Tibial nerve (tissue), 4 donors: ENCODE measurements around the gene FIP1L1.

Experiments used
- CTCF ChIP-seq, 5 experiments: fragments of 200-600 bp in 3 of 5; fragments of 450-650 bp in 2 of 5; sonication (generic) in 3 of 5; IDR thresholded peaks; one replicate each; pipeline ENCODE4 v1.5.1; 2016 to 2019; ENCODE audit warnings: antibody characterized with exemption in 5 of 5, mild to moderate bottlenecking in 3 of 5, moderate library complexity in 2 of 5
- EP300 ChIP-seq, 2 donors: sonication (generic); formaldehyde crosslinking; IDR thresholded peaks; one replicate each; pipeline ENCODE4 v1.6.1; 2017; ENCODE audit warnings: antibody characterized with exemption in 2 of 2, mild to moderate bottlenecking in 1 of 2
- POLR2A ChIP-seq, 2 donors: fragments of 450-650 bp; IDR thresholded peaks; one replicate each; pipeline ENCODE4 v1.6.1; 2017; ENCODE audit warnings: antibody characterized with exemption in 2 of 2, mild to moderate bottlenecking in 2 of 2, moderate library complexity in 2 of 2

DNA sequence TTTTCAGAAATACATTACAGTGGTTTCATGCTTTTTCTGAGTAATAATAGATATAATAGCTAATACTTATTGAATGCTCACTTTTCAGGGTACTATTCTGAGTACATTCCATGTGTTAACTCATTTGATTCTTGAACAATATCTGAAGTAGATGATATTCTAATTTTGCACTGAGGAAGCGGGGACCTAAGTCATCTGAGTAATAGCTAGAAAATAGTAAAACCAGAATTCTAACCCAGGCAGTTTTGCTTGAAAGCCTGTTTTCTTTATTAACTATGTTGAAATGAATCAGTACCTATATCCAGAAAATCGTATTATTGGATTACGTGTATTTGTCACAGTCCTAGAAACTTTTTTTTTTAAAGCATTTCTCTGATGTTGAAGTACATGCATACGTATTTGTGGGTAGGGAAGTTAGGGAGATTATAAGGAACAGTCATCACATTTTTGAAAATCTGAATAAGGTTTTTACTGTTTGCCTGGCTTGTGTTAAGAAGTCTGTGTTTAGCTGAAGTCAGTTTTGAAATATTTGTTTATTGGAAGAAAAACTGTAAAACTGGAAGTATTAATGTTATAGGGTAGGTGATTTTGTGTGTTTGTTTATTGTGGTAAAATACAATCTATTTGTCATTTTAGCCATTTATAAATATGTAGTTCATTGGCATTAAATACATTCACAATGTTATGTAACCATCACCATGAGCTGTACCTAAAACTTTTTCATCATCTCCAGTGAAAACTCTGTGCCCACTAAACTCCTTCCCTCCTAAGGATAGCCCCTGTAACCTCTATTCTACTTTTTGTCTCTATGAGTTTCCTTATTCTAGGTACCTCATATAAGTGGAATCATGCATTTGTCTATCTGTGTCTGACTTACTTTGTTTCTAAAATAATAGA, 55.3 kb downstream of the FIP1L1 start:
- no peak for TF ChIP-seq POLR2A (IDR thresholded peaks at IDR 0.05)
- TF ChIP-seq CTCF (IDR thresholded peaks at IDR 0.05): no peak
- TF ChIP-seq EP300 (IDR thresholded peaks at IDR 0.05): no peak
